ENCODE data around the gene HSPB8.
"Not testable (repeated sequence)": the region's sequence is repeated elsewhere in the genome, so short reads cannot be mapped to it uniquely, and the experiment has no call there.

Gene HSPB8

GRCh38 chr12:119207063-119207560 is 28.4 kb downstream of the HSPB8 start:
- DNase-seq = no peak

- no peak for DNase-seq
These were observed 29.9 kb downstream of the HSPB8 start for GRCh38 chr12:119208626-119209061.

- no peak for DNase-seq
These were observed 33.2 kb downstream of the HSPB8 start for GRCh38 chr12:119211884-119212283.

GRCh38 chr12:119216084-119216483 is 37.4 kb downstream of the HSPB8 start:
- DNase-seq = no peak

- not testable (repeated sequence) for DNase-seq
These were observed 40.1 kb downstream of the HSPB8 start for GRCh38 chr12:119218875-119219274.

- DNase-seq = no peak
These were observed 43.7 kb downstream of the HSPB8 start for GRCh38 chr12:119222222-119222951.

GRCh38 chr12:119225454-119225853 is 46.7 kb downstream of the HSPB8 start:
- no peak for DNase-seq

GRCh38 chr12:119227292-119227691 is 48.6 kb downstream of the HSPB8 start:
- no peak for DNase-seq

GRCh38 chr12:119229205-119229604 is 50.5 kb downstream of the HSPB8 start:
- no peak for DNase-seq

GRCh38 chr12:119229837-119230236 is 51.1 kb downstream of the HSPB8 start:
- DNase-seq = no peak

- DNase-seq = no peak
These were observed 52.1 kb downstream of the HSPB8 start for GRCh38 chr12:119230807-119231206.

- no peak for DNase-seq
These were observed 53.0 kb downstream of the HSPB8 start for GRCh38 chr12:119231774-119232173.

- no peak for DNase-seq
These were observed 56.5 kb downstream of the HSPB8 start for GRCh38 chr12:119235197-119235751.

GRCh38 chr12:119236372-119236771 is 57.6 kb downstream of the HSPB8 start:
- no peak for DNase-seq

- no peak for DNase-seq
These were observed 60.3 kb downstream of the HSPB8 start for GRCh38 chr12:119239040-119239439.

- DNase-seq = no peak
These were observed 62.3 kb downstream of the HSPB8 start for GRCh38 chr12:119241049-119241448.

- no peak for DNase-seq
These were observed 62.9 kb downstream of the HSPB8 start for GRCh38 chr12:119241580-119242169.

Data from CD4-positive, alpha-beta T cell treated with Interleukin-17A for 1 hour (primary cell).